NCI-H2227 (cell line): ENCODE data around the gene CCR1.

Experiments
- DNase-seq: peaks from one replicate; lab custom pipeline; 2025; ENCODE audit not compliant: unreplicated experiment; lab: John Stamatoyannopoulos, UW

CCR1 gene

DNA sequence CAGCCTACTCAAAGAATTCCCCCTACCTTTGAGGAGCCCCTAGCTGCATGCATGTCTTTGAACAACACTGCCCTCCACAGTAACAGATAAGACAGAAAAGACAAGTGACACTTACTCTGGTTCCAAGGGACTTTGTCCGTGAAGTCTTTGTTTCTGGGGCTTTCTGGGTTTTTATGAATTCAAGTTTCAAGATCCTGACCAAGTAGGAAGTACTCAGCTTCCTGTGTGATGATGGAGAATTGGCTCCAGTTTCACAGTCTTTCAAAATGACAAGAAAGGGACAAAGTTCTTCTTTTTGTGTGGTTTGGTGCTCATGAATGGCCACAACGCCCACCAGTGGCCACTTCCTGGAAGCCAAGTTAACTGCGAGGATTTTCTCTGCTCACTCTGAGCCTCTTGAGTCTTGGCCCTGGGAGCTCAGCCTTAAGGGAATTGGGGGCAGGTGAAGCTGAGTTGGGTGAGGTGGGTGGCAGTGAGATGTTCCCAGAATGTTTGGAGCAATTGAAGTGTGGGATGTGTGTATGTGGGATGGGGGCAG is at the start of gene CCR1:
TSS of gene CCR1 (minus strand) at position 147 of the 538 bp plus-strand sequence. CDS start 4,000 bp downstream, outside the sequence.
- no peak for DNase-seq

DNA sequence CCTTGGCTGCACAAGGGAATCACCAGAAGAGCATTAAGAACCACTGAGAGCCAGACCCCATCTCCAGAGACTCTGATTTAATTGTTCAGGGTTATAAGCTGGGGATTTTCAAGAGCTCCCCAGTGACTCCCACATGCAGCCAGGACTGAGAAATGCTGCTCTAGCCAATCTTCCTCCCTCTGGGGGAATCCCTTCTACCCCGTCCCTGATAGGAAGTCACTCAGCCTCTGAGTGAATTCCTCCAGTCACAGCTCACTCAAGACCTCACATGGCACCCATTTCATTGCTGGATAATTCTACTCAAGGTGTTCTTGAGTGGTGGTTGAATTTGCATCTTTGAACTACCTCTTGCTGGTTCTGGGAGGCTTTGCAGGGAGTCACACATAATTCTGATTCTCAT is 44.9 kb upstream of the CCR1 start:
- no peak for DNase-seq

DNA sequence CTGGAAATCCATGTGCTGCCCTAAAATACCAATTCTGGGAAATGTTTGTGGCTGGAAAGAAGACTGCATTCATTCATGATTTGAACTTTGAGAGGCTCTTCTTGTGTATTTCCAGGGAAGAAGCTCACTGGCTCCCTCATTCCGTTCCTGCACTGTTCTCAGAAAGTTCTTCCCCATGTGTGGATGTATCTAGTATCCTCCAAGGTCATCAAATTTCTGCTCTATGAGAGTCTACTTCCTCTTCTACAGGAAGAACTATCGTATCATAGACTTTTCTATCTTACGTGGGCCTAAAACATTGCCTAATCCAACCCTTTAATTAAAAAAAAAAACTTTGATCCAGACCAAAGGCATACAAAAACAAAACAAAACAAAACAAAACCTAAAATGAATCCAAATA is 37.0 kb upstream of the CCR1 start:
- no peak for DNase-seq

DNA sequence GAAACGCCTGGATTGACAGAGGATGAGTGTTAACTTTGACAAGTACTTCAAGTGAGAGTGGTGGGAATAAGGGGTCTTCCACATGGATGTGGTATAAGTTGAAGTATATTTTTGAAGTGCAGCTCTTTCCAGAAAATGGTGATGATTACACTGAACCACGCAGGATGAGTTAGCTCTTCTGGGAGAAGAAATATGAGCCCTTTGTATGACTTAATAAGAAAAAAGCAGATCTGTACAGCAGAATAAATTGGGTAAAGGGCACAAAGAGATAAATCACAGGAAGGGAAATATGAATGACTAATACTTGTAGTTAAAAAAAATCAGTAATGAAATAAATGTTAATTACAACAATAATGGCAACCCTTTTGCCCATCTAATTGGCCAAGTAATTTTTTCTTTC is 35.4 kb upstream of the CCR1 start:
- DNase-seq = no peak

DNA sequence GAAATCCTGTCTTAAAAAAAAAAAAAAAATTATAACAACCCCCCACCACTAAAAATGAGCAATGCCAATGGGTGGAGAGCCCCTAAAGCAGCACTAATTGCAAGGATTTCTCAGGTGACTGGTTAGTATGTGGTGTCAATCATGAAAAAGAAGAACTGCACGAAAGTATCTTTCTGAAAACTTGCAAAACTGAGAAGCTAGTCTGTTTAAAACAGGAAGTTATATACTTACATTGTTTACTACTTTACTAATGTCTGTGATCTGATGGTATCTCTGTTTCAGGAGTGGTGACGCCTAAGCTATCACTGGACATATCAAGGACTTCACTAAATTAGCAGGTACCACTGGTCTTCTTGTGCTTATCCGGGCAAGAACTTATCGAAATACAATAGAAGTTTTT is 34.0 kb upstream of the CCR1 start, which contains the start of gene CCR3:
TSS of gene CCR3 (plus strand) at position 341 of the 400 bp plus-strand sequence. CDS start 22,699 bp downstream, outside the sequence.
- DNase-seq = no peak

DNA sequence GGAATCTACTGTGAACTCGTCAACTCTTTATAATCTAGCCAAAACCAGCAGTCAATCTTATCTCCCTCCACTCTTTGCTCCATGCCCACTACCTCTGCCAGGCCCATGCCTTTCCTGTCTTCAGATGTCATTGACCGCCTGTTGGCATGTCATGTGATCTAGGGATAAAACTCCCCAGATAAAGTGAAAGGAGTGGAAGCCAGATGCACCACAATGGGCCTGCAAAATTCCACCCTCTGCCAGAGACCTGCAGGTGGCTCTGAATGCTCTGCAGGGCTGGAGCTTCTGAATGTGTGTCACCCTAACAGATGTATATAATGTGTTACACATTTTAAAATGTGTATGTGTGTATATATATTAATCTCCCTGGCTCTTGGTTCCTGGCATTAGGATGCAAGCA is 31.8 kb upstream of the CCR1 start:
- no peak for DNase-seq

DNA sequence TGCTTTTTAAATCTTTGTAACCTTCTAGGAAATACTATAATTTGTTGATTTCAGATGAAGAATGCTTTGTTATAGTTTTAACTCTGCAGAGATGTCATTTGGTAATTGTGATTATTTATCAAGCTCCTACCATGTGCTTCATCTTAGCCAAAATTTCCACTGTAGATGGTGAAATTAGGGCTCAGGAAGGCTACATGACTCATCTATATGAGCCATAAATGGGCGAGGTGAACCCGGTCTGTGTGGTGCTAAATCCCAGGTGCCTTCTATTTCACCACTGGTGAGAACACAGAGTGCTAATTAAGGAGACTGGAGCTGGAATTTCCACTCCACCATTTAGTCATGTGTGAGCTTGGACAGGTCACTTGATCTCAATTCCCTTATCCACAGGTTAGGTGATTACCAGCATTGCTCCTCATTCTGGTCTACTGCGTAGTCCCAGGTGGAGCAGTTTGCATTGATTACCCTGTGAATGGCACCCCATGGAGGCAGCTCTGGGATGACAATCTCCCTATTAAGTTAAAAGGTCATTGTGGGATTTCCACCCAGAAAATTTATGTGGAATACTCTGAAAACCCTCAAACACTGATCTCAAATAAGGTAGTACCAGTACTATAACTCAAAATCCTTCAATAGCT is 31.3 kb upstream of the CCR1 start:
- DNase-seq = no peak

DNA sequence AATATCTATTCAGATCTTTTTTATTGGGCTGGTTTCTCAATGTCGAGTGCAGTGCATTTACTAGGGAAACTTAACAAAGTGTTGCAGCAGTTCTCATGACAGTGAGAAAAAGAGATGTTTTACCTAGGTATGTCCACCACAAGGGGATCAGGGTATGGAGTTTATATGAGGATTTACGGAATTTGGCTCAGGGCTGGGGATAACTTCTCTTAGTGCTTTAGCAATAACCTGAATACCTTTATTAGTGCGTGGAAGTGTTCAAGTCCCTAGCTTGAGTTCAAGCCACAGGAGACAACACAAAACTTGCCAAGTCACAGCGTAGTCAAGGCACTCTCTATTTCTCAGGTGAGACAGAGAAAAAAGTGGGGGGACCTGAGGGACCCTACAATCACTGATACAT is 30.3 kb upstream of the CCR1 start:
- DNase-seq = no peak

DNA sequence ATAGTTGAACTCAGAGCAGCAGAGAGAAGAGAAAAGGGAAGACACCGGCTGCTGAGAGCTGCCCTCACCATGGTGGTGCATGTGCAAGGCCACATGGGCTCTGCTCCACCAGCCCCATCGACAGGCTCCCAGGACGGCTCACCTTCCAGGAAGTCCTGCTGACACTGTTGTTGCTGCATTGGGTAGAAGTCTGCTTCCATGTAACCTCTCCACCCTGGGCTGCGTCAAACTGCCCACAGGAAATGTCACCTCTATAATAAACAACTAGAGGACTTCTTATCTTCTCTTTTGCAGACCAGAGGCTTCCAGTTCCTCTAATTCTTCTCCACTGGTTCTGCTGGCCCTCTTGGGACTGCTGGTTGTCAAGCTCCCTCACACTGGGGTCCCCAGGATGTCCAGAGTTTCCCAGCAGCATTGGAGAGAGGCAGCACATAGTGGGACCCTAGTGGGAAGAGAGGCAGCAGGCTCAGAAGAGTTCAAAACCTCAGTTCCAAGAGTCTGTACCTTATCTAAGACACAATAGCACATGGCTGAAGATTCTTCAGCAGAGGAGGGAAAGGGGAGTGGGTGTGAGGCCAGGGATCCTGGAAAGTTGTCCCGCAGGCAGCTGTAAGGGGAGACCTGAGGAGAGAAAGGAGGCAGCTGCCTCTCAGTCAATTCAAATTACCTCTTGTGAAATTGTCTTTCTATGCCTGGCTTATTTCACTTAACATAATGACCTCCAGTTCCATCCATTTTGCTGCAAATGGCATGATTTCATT is 28.4 kb upstream of the CCR1 start:
- no peak for DNase-seq

DNA sequence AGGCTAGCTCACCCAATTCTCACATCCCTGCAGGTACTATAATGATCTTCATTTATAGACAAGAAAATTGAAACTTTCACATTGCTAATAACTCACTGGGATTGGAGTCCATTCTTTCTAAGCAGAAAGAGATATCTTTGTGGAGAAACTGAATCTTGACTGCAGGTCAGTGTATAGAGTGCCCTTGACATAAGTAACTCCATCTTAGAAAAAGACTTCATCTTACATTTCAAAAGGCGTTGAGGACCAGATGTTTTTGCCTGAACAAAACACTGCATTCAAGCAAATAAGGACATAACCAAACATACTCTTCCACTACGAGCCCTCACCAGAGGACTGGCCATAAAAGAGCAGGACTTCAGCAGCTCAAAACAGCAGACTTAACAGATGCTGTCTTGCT is 27.3 kb upstream of the CCR1 start:
- no peak for DNase-seq

DNA sequence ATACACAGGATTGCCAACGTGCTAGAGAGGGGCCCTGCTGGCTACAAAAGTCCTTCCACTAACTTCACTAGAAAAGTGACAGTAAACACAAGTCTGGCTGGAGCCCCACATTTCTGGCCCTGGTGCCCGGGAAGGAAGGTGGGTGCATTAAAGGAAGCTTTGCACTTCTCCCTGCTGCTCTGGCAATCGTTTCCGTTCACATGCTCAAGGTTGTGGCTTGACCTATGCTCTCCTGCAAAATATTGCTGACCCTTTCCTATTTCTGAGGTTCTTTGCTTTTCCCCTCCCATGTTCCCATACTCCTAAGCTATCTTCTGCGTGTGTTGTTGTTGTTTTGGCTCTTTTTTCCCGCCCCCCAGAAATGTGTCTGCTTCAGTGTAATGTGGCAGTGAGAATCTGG is 25.1 kb upstream of the CCR1 start:
- DNase-seq = no peak

DNA sequence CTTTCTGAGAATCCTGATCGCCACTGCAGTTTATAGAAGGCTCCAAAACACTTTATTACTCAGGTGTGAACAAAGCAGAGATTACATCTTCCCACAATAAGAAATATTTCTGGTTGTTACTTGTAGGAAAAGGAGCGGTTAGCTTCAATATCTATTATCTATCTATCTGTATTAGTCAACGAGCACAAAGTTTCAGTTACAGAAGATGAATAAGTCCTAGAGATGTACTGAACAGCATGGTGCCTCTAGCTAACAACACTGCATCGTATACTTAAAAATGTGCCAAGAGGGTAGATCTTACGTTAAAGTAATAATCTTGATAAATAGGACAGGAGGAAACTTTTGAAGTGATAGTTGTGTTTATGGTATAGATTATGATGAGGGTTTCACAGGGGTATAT is 23.2 kb upstream of the CCR1 start:
- no peak for DNase-seq

DNA sequence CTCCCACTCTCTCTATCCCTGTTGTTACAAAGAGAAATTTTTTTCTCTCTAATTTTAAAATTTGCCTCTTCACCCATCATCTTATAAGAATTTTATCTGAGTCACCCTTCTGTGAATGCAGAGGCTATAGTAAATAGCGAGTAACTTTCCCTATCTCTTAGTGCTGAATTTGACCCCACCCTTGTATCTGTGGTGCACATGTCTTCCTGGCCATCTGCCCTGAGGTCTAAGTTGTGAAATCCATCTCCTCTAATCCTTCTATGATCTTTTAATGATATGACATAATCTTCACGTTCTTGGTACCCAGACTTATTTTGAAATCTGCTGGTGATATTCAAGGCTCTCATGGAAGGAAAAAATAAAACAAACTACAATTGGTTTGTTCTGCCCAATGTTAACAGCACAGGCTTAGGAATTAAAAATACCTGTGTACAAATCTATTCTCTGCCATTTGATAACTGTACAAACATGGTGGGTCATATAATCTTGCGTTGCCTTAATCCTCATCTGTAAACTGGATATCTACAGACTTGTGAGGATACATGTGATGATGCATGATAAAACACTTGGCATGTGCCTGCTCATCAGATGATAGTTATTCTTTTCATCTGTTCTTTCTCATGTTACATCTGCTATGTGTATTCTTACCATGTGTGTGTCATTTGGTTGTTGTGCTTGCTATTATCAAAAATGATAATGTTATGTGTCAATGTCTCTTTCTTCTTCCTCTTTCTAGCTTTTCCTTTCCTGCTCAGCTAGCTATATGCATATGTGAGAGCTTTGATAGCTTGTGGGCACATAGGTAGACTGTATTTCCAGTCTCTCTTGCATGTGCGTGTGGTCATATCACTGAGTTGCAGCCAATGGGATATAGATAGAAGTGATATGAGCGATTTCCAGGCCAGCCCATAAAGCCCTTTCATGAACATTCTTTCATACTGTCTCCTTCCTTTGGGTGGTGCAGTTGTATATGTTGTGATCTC is 20.4 kb upstream of the CCR1 start:
- no peak for DNase-seq

DNA sequence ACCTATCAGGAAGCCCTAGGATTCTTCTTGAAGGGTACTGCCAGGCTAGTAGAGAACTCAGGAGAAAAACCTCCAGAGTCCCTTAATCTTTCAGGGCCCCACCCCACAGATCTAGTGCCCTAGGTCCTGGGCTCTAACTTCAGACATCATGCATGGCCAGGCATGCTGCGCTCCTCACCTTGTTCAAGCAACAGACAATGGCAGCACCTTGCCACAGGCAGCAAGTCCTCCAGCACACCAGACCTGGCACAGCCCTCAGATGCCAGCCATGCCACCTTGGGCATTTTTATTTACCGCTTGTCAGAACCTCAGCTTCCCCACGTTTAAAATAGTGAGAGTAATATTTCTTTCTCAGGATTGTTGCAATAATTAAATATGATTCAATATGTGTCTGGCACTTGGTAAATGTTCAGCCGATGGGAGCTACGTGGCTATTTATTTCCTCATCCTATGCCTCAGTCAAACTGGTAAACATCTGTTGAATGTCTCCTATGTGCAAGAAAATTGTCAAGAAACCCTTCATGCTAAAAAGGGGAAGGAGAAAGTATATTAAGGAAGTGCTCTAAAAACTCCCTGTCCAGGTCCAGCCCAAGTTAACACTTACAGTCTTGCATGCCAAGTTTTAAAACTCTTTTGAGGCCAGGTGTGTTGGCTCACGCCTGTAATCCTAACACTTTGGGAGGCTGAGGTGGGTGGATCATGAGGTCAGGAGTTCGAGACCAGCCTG is 14.5 kb upstream of the CCR1 start:
- no peak for DNase-seq

DNA sequence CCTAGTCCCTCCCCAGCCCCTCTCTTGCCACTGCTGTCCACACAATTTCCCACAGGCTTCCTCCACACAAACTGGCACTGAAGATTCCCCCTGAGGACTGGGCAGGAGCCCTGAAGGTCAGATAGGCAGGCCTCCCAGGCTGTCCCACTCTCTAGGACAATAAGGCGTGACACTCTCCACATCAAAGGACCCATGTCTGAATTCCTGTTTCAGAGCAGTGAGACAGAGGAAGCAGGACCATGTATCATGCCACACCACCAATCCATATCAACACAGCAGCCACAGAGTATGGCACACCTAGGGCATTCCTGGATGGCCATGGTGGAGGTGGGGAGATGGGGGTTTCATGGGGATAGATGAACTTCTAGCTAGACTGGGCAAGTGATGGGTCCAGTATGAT is 13.8 kb upstream of the CCR1 start:
- DNase-seq = no peak

DNA sequence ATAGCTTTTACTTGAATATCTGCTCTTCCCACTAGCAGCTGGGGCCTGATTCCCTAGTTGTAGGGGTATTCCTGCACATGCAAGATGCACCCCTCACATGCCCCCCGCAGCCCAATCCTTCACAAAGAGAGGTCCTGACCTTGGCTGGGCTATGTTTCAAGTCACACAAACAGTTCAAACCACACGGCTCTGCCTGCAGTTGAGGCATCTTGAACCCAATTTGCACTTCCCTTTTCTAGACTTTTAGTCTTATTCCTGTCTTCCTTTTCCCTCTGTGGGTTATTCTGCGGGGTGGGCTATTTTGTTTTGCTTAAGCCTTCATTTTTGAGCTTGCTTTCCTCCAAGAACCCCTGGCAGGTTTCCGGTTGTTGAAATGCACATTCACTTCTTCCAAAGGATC is 13.3 kb upstream of the CCR1 start:
- DNase-seq = no peak

DNA sequence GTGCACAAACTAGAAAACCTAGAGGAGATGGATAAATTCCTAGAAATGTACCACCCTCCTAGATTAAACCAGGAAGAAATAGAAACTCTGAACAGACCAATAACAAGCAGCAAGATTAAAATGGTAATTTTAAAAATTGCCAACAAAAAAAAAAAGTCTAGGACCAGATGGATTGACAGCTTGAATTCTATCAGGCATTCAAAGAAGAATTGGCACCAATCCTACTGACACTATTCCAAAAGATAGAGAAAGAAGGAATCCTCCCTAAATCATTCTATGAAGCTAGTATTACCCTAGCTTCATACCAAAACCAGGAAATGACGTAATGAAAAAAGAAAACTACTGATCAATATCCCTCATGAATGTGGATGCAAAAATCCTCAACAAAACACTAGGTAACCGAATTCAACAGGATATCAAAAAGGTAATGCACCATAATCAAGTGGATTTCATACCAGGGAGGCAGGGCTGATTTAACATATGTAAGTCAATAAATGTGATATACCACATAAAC is 10.1 kb upstream of the CCR1 start:
- no peak for DNase-seq

DNA sequence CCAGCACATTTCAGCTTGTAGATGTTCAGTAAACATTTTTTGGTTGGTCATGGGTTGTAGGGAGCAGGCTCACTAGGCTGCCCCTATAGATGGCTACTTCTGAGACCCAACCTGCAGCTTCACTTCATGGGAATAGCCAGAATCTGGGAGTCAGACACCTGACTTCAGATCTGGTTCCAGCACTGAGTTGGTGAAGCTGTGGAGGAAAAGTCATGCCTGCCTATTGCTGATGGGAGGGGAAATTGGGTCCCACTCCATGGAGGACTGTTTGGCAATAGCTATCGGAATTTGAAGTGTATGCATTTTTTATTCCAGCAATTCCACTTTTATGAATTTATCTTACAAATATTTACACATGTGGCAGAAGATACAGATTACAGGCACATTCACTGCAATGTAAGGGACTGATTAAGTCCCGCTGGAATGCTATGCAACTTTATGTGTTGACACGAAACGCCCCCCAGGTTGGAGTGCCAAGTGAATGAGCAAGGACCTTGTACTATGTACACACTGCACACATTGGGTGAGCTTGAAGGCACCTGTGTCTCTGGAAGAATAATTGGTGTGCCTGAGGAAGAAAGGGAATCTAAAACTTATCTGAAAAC is 7.8 kb upstream of the CCR1 start:
- DNase-seq = no peak

DNA sequence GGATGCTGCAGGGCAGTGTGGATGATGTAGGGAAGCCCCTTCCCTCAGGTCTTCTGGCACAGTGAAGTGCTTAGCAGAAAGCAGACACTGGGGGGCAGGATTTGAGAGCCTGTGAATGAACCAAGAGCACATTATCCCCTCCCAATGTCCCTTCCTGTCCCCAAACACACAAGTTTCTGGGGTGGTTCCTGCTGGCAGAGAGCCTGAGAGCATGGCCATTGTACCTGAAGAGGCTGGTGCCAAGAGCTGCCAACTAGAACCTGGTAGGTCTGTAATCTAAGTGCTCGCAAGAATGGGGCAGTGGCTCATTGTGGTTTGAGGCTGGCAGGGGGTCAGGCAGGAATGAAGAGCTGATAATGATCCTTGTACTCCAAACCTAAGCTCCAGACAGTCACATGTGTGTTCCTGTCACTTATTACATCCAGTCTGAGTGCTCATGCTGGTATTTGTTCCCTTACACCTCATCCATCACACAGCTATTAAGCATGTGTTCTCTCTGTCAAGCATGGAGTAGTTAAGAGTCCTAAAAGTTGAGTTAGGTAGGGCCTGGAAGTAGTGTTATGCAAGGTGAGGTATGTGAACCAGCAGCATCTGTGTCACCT is 6.7 kb upstream of the CCR1 start:
- no peak for DNase-seq

DNA sequence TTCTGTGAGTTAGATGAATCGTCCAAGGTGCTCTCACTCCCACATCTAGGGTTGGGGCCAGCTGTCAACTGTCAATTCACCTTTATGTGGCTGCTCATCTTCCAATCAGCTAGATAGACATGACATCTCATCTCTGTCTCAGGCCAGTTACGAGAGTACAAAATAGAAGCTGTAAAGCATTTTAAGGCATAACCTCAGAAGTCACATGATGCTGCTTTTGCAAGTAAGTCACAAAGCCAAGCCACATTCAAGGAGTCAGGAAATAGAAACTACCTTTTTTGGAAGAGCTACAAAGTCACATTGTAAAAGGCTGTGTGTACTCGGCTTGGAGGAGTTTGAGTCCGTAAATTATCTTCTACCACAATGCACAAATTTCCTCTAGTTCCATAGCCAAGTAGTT is 5.1 kb upstream of the CCR1 start:
- no peak for DNase-seq
